HG02973 (cell line): ENCODE results near the gene ATP5MC2.

Source experiments
- ATAC-seq: cut with Tn5 transposase; IDR thresholded peaks from one replicate; pipeline ENCODE4 v1.9.1; 2021; ENCODE audit warnings: moderate library complexity; ENCODE audit not compliant: unreplicated experiment

The ATP5MC2 gene

DNA sequence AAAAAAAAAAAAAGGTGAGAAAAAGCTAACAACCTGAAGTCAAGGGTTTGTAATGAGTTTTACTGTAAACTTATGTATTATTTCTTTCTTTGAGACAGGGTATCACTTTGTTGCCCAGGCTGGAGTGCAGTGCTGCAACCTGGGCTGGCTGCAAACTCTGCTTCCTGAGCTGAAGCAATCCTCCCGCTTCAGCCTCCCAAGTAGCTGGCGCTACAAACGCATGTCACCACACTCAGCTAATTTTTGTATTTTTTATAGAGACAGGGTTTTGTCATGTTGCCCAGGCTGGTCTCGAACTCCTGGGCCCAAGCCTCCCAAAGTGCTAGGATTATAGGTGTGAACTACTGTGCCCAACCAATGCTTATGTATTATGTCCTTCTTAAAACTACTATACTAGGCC lies 58.9 kb downstream of the ATP5MC2 start:
- no peak for ATAC-seq
